Upper lobe of left lung (tissue), 6 donors: ENCODE results near the gene RANBP2. TPM values are rescaled to one million over a fixed set of nuclear protein-coding genes. Genes with fewer than 3 reads are reported as not detected.
"Not testable (repeated sequence)": the region's sequence is repeated elsewhere in the genome, so short reads cannot be mapped to it uniquely, and the experiment has no call there.

ENCODE experiments used
- ATAC-seq, 2 donors: fragments of 200-7000 bp; cut with Tn5 transposase; one replicate each; pipeline ENCODE4 v1.9.1; 2022; ENCODE audit warnings: mild to moderate bottlenecking in 2 of 2, moderate library complexity in 2 of 2; ENCODE audit not compliant: low FRiP score in 2 of 2
- DNase-seq, 2 donors: peaks; one replicate each; pipeline ENCODE4 v3.0.0-alpha.2; 2019 to 2020
- H3K27ac ChIP-seq, 4 donors: fragments of 200-600 bp; sonication (generic); one replicate each; pipeline ENCODE4 v1.5.1; 2016 to 2019
- H3K27me3 ChIP-seq, 4 donors: fragments of 200-600 bp; sonication (generic); one replicate each; pipeline ENCODE4 v1.5.1; 2017 to 2019
- H3K36me3 ChIP-seq, 4 donors: fragments of 200-600 bp; sonication (generic); one replicate each; pipeline ENCODE4 v1.5.1; 2016 to 2019
- H3K4me1 ChIP-seq, 4 donors: fragments of 200-600 bp; sonication (generic); one replicate each; pipeline ENCODE4 v1.5.1; 2018 to 2019
- H3K4me3 ChIP-seq, 4 donors: fragments of 200-600 bp; sonication (generic); one replicate each; pipeline ENCODE4 v1.5.1; 2017 to 2019; ENCODE audit warnings: mild to moderate bottlenecking in 2 of 4, moderate library complexity in 1 of 4
- H3K9me3 ChIP-seq, 4 donors: fragments of 200-600 bp; sonication (generic); one replicate each; pipeline ENCODE4 v1.5.1; 2018 to 2019
- CTCF ChIP-seq, 6 experiments: fragments of 450-650 bp in 4 of 6; fragments of 200-600 bp in 2 of 6; sonication (generic) in 2 of 6; IDR thresholded peaks; one replicate each; pipeline ENCODE4 v1.5.1; 2016 to 2019; ENCODE audit warnings: antibody characterized with exemption in 6 of 6
- EP300 ChIP-seq, 4 donors: sonication (generic); formaldehyde crosslinking; IDR thresholded peaks; one replicate each; pipeline ENCODE4 v1.5.1; 2017; ENCODE audit warnings: antibody characterized with exemption in 4 of 4, control low read depth in 2 of 4
- POLR2A ChIP-seq, 4 donors: fragments of 450-650 bp; IDR thresholded peaks; one replicate each; pipeline ENCODE4 v1.5.1; 2016 to 2017; ENCODE audit warnings: antibody characterized with exemption in 4 of 4, mild to moderate bottlenecking in 2 of 4
- POLR2AphosphoS5 ChIP-seq, 2 donors: sonication (generic); formaldehyde crosslinking; IDR thresholded peaks; one replicate each; pipeline ENCODE4 v1.5.1; 2017; ENCODE audit warnings: antibody characterized with exemption in 2 of 2
- WGBS, 2 donors: methylation state at CpG; one replicate each; pipeline ENCODE4 v1.1.5; 2017 to 2018; 5-methylcytosine and 5-hydroxymethylcytosine counted together
- total RNA-seq, 6 donors: library from RNA; depleted of rRNA in 4 of 6; stranded (reverse); fragments of >200 nt in 4 of 6; gene quantifications; one replicate each; pipeline versions ENCODE4 v1.1.0 to v1.2.1, GENCODE V29; 2016 to 2021
- donor health status: DM: no; HTN: no; CAD: no; lungs with moderate emphysema.
- donor health status: DM: no; HTN: yes; CAD: no; lungs with severe emphysema.

RANBP2 gene
- 10 to 100 TPM; 46.1 to 97.6 (median 59.4) TPM for total RNA-seq

- TF ChIP-seq POLR2AphosphoS5 (IDR thresholded peaks at IDR 0.05) (peak; percentile 99), POLR2A (IDR thresholded peaks at IDR 0.05) (peak; percentile 22 to 98 (median 93)), EP300 (IDR thresholded peaks at IDR 0.05) (peak in 1 of 4 donors; percentile 88), CTCF (IDR thresholded peaks at IDR 0.05) (peak in 2 of 6 experiments; percentile 21 to 26)
- ATAC-seq (peak; percentile 100), DNase-seq (peak; percentile 94 to 99)
- peaks cover 9 to 27% (median 12%) of the 10 kb centered on the region in 4 donors for H3K4me1 ChIP-seq
- H3K36me3 ChIP-seq = no peaks in the 10 kb centered on the region
- no peaks in the 10 kb centered on the region for H3K9me3 ChIP-seq
- H3K4me3 ChIP-seq = peak within 1 kb of the TSS; percentile 34 to 88 (median 78)
- 0 to 1% methylated on average over 12 to 76 of the region's 97 CpGs for WGBS, 2 donors
- peak within 1 kb of the TSS; percentile 95 to 99 (median 98) for H3K27ac ChIP-seq
- H3K27me3 ChIP-seq = no peaks in the 10 kb centered on the region
These were observed at the start of gene RANBP2 for GRCh38 chr2:108719149-108720044. Gene RANBP2 (plus strand): TSS chr2:108719482. CDS start chr2:108719607, 125 bp downstream.

DNA sequence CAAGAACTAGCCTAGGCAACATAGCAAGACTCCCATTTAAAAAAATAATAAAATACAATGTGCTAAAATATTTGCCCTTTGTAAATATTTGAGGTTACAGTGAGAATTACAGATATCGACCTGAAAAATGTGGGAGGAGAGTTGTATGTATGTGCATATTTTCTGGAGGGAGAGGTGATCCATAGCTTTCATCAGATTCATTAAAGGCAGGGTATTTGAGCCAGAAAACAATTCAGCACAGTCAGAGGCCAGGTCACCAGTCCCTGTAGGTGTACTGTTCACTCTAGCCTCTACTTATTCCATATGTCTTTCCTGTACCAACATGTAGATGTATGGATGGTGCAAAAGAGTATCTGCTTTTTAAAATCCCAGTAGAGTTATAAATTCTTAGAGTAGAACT lies 49.0 kb upstream of the RANBP2 start:
- DNase-seq, H3K9me3 ChIP-seq, H3K27ac ChIP-seq, H3K4me1 ChIP-seq, H3K27me3 ChIP-seq, ATAC-seq, H3K4me3 ChIP-seq: not testable (repeated sequence)
- 67 to 70% methylated on average over 1 of the region's 1 CpG for WGBS, 2 donors
- H3K36me3 ChIP-seq = peaks cover 0 to 16% (median 6%) of the 10 kb centered on the region in 4 donors

DNA sequence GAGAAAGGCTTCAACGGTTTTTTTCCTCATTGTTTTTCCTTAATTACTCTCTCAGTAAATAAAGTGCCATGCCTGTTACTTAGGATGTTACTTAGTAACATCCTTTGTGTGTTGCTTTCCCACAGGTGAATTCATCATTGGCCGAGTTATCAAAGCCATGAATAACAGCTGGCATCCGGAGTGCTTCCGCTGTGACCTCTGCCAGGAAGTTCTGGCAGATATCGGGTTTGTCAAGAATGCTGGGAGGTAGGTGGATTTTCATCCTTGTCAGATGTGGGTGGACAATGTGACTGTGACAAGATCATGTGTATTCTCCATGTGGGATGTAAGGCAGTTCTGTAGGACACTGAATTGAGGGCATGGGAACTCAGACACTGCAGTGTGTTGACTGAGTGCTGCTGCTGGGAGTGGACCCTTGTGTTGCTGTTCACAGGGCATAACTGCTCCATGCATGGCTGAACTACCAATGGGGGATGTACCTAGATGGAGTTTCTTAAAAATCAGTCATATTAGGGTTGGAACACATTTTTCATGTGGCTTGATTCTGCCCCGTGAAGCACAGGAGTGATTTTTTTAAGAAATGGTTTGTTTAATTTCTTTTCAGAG lies 47.0 kb upstream of the RANBP2 start:
- WGBS, 2 donors = 20 to 57% methylated on average over 1 to 2 of the region's 6 CpGs
- not testable (repeated sequence) for ATAC-seq
- peaks cover 0 to 25% (median 10%) of the 10 kb centered on the region in 4 donors for H3K36me3 ChIP-seq

GRCh38 chr2:108676522-108676921 lies 42.8 kb upstream of the RANBP2 start:
- H3K27me3 ChIP-seq, H3K9me3 ChIP-seq, H3K4me3 ChIP-seq, ATAC-seq, H3K27ac ChIP-seq, DNase-seq: not testable (repeated sequence)
- WGBS, 2 donors = 90 to 100% methylated on average over 1 of the region's 1 CpG
- peaks cover 0 to 14% (median 9%) of the 10 kb centered on the region in 4 donors for H3K4me1 ChIP-seq
- peaks cover 0 to 36% (median 11%) of the 10 kb centered on the region in 4 donors for H3K36me3 ChIP-seq

More for the DNA sequence above, 47.0 kb upstream of the RANBP2 start:
- not testable (repeated sequence) for DNase-seq, H3K27me3 ChIP-seq, H3K9me3 ChIP-seq, H3K27ac ChIP-seq, H3K4me3 ChIP-seq, H3K4me1 ChIP-seq

- not testable (repeated sequence) for H3K27me3 ChIP-seq, ATAC-seq, H3K9me3 ChIP-seq, H3K4me3 ChIP-seq, DNase-seq, H3K27ac ChIP-seq
- peaks cover 0 to 14% (median 9%) of the 10 kb centered on the region in 4 donors for H3K4me1 ChIP-seq
- 78 to 80% methylated on average over 4 of the region's 4 CpGs for WGBS, 2 donors
- H3K36me3 ChIP-seq = peaks cover 0 to 40% (median 12%) of the 10 kb centered on the region in 4 donors
These were observed 42.0 kb upstream of the RANBP2 start for GRCh38 chr2:108677239-108677744.

DNA sequence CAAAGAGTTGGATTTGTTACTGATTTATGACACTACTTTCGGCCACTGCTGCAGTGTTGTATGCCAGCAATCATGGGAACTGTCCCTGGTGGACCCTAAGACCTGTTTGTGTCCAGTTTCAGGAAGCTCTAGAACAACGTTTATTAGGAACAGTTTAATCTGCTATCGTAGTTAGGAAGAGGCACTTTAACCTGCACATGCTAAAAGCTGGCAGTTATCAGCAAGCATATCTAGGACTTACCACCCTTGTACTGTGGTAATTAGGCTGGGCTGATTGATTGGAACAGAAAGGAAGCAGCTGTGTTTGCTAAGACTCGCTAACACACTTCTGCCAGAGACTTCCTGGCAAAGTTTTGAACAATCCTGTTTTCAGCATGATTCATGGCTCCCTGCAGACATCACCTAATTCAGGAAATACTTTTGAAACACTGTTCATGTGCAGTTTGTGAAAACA lies 41.1 kb upstream of the RANBP2 start:
- peaks cover 0 to 37% (median 10%) of the 10 kb centered on the region in 4 donors for H3K36me3 ChIP-seq
- DNase-seq, H3K9me3 ChIP-seq, H3K27me3 ChIP-seq, H3K4me3 ChIP-seq: not testable (repeated sequence)
- H3K4me1 ChIP-seq = peaks cover 0 to 14% (median 9%) of the 10 kb centered on the region in 4 donors
- peak; percentile 77 to 82 for ATAC-seq
- WGBS, 2 donors = 18 to 20% methylated on average over 4 of the region's 4 CpGs
- peak overlapping the region in 2 of 4 donors; percentile 10 to 21 for H3K27ac ChIP-seq
- TF ChIP-seq POLR2AphosphoS5 (IDR thresholded peaks at IDR 0.05) = peak in 1 of 2 donors; percentile 53

- H3K27ac ChIP-seq, H3K27me3 ChIP-seq, H3K4me3 ChIP-seq, H3K9me3 ChIP-seq, DNase-seq: not testable (repeated sequence)
- 39 to 76% methylated on average over 2 of the region's 2 CpGs for WGBS, 2 donors
- Histone ChIP-seq H3K36me3 (peaks cover 0 to 41% (median 3%) of the 10 kb centered on the region in 4 donors), H3K4me1 (peaks cover 0 to 14% (median 9%) of the 10 kb centered on the region in 4 donors)
- peak in 1 of 2 donors; percentile 41 for ATAC-seq
These were observed 38.5 kb upstream of the RANBP2 start for GRCh38 chr2:108680805-108681204.

DNA sequence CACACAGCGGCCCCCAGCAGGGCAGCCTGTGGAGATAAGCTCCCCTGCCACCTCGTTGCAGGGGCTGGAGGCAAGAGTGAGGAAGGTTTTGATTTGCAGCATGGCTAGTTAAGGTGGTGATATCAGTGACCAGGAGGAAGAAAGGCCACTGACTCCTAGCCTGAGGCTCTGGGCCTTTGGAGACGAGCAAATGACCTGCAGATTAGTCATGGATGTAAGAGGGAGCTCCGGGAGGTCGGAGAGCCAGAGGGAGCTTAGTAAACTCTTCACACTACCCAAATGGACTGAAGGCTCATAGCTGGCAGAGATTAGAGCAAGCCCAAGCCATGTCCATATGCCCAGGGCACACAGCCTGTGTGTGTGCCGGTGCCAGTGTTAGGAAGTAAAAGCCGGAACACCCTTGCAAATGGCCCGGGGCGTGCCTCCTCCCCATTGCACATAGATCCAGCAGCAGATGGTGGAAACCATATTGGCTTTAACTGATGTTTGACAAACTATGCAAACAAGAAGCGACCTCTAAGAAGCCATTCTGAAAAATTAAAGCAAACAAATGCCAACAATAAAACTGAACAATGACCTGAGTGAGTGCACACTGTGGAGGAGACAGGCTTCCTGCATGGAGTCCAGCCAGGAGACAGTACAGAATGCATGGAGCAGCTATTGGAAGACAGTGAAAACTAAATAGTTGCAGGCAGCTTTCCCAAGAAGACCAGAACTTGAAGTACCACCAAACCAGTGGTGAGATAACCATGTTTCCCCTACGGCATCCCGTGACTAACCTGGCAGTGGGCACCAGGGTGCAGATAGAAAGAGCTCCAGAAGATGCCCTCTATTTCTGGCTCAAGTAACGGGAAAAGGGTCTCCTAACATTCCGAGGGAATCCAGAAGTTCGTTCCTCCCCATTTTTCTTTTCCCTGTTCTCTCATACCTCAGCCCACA lies 30.2 kb upstream of the RANBP2 start:
- ATAC-seq = not testable (repeated sequence)

GRCh38 chr2:108690001-108690400 lies 29.3 kb upstream of the RANBP2 start:
- WGBS, 2 donors = no CpG with 5 or more reads among the region's 1 CpG
- not testable (repeated sequence) for H3K27ac ChIP-seq, DNase-seq, H3K4me3 ChIP-seq, H3K4me1 ChIP-seq, H3K9me3 ChIP-seq, H3K27me3 ChIP-seq
- peak in 1 of 2 donors; percentile 59 for ATAC-seq
- peaks cover 0 to 11% (median 2%) of the 10 kb centered on the region in 4 donors for H3K36me3 ChIP-seq

More for the DNA sequence above, 30.2 kb upstream of the RANBP2 start:
- H3K9me3 ChIP-seq, H3K4me1 ChIP-seq, H3K27ac ChIP-seq, H3K27me3 ChIP-seq, H3K4me3 ChIP-seq, DNase-seq: not testable (repeated sequence)
- WGBS, 2 donors = 85 to 86% methylated on average over 6 to 9 of the region's 15 CpGs
- H3K36me3 ChIP-seq = peaks cover 0 to 20% (median 2%) of the 10 kb centered on the region in 4 donors
